HG02943 (cell line): Measurements from ENCODE around the gene MMS19.

Source experiments
- ATAC-seq: cut with Tn5 transposase; IDR thresholded peaks from one replicate; pipeline ENCODE4 v1.9.1; 2021; ENCODE audit warnings: mild to moderate bottlenecking, low read depth, moderate library complexity; ENCODE audit not compliant: unreplicated experiment

Gene MMS19

GRCh38 chr10:97525683-97526110, 27.5 kb upstream of the MMS19 start:
- no peak for ATAC-seq

GRCh38 chr10:97525086-97525485, 26.9 kb upstream of the MMS19 start:
- no peak for ATAC-seq

GRCh38 chr10:97522937-97523336, 24.7 kb upstream of the MMS19 start:
- no peak for ATAC-seq

DNA sequence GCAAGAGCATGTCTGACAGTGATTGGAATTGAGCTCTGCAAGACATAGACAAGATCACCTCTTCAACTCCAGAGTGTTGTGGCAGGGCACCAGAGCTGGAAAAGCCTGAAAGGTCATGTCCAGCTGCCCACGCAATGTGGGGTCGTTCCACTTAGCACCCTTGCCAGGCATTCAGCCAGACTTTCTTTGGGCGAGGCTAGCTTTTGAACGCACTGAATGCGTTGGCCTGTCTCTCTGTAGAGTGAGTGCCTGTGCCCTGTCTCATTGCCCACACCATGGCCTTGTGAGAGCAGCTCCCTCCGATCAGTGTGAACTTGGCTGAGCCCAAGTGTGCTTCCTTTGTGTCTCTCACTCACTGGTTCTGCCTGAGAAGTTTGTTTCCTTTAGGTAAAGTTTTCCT, 23.8 kb upstream of the MMS19 start:
- no peak for ATAC-seq

- ATAC-seq = no peak
Observed at GRCh38 chr10:97520978-97521761, 22.9 kb upstream of the MMS19 start.

DNA sequence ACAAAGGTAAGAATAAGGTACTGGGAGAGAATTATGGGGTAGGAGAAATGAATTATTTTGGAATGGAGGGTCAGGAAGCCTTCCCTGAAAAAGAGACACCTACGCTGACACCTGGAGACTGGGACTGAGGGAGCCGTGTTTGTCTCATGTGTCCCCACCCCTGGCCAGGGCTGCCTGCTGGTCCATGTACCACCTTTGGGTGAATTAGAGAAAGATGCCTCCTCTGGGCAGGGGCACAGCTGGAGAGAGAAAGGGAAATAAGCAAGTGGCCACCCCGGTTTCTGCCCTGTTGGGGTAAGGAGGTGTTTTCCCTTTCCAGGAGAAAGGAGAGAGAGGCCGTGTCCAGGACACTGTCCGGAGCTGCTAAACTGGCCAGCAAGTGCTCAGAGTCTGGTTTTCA, 22.3 kb upstream of the MMS19 start:
- no peak for ATAC-seq

DNA sequence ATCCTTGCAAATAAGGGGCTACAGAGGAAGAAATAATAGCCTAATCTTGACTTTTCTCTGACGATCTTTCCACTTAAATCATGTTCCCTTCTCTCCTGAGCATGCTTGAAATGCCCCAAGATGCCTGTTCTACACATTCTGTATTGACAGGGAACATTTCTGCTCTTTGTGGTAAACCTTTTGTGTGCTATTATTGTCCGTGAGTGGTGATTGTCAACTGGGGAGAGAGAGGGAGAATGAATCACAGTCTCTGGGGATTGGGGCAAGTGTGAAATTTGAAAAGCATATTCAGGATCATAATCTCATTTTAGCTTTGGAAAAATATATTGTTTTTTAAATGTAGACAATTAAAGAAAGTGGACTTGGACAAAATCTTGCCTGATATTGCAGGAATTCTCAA, 21.1 kb upstream of the MMS19 start:
- ATAC-seq = no peak

DNA sequence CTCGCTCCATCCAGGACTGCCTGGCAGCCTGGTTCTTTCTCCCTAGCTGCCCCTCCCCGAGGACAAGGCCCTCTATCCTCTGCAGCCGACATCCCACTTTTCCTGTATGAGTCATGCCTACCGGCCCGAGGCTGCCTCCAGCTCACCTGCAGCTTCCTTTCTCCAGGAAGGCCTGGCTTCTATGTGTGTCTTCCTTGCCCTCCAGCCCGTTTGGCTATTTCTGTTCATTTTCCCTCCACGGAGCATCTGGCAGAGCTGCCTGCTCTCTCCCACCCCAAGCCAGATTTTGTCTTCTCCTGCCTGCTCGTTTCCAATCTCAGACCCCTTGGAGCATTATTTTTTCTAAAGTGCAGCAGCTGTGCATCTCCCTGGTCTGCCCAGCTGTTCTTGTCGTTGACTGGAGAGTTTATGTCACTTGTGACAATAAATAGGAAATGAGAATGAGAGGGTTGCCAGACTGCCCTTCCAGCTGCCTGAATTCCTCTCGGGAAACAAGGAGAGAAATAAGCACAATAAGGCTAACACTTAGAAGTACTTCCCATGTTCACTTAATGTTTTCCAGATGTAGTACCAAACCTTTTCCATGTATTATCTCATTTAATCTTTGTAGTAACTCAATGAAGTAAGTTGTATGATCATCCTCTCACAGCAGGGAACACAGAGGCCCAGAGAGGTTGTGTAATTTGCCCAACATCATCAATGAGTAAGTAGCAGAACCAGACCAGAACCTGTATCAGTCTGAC, 20.2 kb upstream of the MMS19 start:
- ATAC-seq = no peak

DNA sequence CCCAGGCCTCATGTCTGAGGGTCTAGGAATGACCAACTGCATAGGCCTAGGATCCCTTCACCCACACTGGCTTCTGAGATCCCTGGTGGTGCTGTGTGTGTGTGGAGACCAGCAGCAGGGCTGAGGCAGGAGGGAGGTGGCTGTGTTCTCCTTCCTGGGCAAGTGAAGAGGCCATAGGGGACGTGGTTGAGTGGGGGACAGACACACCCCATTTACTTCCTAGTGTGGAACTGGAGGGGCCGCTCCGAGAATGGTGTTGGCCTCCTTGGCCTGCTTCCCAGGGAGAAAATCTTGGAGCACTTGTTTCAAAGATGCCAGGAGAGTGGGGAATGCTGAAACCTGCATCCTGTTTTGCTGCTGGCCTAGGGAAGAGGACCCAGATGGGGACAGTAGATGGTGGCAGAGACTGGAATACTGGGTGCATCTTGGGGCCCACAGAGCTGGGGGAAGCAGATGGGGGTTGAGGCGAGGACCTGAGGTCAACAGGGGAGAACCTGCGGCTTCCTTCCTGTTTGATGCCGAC, 19.6 kb upstream of the MMS19 start:
- no peak for ATAC-seq

DNA sequence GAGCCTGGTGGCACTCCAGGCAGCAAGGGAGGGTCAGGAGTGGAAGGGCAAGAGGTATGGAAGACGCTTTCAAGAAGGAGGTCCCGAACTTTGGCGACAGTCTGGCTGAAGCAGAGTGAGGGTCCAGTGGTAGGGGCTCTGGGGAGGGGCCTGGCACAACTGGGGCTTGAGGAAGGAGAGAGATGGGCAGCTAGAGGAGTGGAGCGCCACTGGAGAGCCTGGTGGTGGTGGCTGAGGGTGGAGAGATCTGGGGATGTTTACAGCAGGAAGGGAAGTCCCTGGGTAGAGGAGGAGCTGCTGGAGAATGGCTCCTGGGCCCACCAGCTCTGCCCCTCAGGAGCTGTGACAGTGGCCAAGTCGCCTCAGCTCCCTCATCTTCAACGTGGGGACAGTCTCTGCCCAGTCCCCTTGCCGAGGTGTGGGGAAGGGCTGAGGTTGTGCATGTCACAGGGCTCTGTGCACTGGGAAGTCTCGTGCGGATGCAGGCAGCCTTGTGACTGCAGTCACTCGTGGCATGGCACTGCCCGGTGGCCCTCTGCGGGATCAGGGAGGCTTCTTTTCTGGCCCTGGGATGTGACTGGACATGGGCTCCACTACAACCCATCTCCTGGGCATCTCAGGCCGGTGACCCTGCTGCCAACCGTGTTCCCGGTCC, 19.0 kb upstream of the MMS19 start:
- ATAC-seq = no peak

GRCh38 chr10:97515271-97515978, 17.2 kb upstream of the MMS19 start:
- no peak for ATAC-seq

DNA sequence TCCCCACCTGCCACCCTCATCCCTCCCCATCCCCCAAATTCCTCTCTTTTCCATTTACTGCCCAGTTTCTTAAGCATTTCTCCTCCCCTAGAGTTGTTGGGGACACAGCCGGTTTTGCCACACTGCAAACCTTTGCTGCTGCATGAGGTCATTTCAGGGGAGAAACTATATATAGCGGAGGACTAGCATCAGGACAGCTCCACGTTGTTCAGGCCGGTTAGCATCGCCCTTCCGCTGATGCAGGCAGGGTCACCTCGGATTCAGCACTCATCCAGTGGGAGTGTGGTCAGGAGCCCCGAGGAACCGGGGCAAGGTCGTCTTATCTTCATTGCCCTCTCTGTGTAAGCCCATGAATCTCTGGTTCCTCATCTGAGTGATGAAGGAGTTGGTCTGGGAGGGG, 16.1 kb upstream of the MMS19 start:
- no peak for ATAC-seq

DNA sequence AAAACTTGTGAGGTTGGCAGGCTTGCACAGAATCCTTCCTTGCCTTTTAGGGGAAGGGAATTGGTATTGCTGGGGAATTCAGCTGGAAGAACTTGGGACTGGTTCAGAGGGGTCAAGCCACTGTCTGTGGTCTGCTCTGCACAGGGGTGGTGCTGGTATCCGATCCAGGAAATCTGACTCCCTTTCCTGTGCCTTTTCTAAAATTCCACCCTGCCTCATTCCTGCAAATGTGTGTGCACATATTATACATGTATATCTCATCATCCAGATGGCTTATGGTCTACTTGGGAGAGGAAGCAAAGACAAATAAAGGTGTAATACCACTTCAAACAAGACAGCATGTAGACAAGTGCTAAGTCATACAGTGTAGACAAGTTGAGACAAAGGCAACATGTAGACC, 14.8 kb upstream of the MMS19 start:
- no peak for ATAC-seq

GRCh38 chr10:97511711-97512440, 13.7 kb upstream of the MMS19 start:
- no peak for ATAC-seq

- no peak for ATAC-seq
Observed at GRCh38 chr10:97510686-97511085, 12.5 kb upstream of the MMS19 start.

GRCh38 chr10:97509120-97509680, 11.0 kb upstream of the MMS19 start:
- ATAC-seq = no peak

GRCh38 chr10:97508342-97508741, 10.1 kb upstream of the MMS19 start:
- no peak for ATAC-seq

- no peak for ATAC-seq
Observed at GRCh38 chr10:97506199-97506991, 8.2 kb upstream of the MMS19 start.

- ATAC-seq = no peak
Observed at GRCh38 chr10:97505152-97505551, 6.9 kb upstream of the MMS19 start.
